WTC11 (cell line): Measurements from ENCODE around the gene DUOX2. TPM values are rescaled to one million over a fixed set of nuclear protein-coding genes. Genes with fewer than 3 reads are reported as not detected.
"Not testable (repeated sequence)": the region's sequence is repeated elsewhere in the genome, so short reads cannot be mapped to it uniquely, and the experiment has no call there.

Experiments used
- ATAC-seq: fragments of 200-7000 bp; cut with Tn5 transposase; 2 replicates; pipeline ENCODE4 v1.10.0; 2021; ENCODE audit warnings: mild to moderate bottlenecking, moderate library complexity
- CTCF ChIA-PET: fragments of 300-600 bp; sonication (Branson Sonifier 250); formaldehyde crosslinking; loops from one replicate; lab custom pipeline; 2021; ENCODE audit warnings: antibody characterized with exemption; lab: Charles Lee
- POLR2A ChIA-PET: fragments of 350-600 bp; sonication (Branson Sonifier 250); formaldehyde crosslinking; loops from one replicate; lab custom pipeline; 2021; ENCODE audit warnings: antibody characterized with exemption; lab: Charles Lee
- DNase-seq: peaks from one replicate; pipeline ENCODE4 v3.0.0; 2021; ENCODE audit warnings: low spot score
- H3K27ac Mint-ChIP-seq: 2 replicates; pipeline ENCODE4 v1.8.0; 2021; ENCODE audit warnings: mixed read lengths
- H3K27me3 Mint-ChIP-seq: 2 replicates; pipeline ENCODE4 v1.8.0; 2021; ENCODE audit warnings: low read depth, mild to moderate bottlenecking, moderate library complexity, mixed read lengths
- H3K36me3 Mint-ChIP-seq: 2 replicates; pipeline ENCODE4 v1.8.0; 2021; ENCODE audit warnings: mixed read lengths
- H3K4me1 Mint-ChIP-seq: 2 replicates; pipeline ENCODE4 v1.8.0; 2022; ENCODE audit warnings: mixed read lengths
- H3K4me3 Mint-ChIP-seq: 2 replicates; pipeline ENCODE4 v1.8.0; 2021; ENCODE audit warnings: mild to moderate bottlenecking, moderate library complexity, mixed read lengths
- H3K9me3 Mint-ChIP-seq: 2 replicates; pipeline ENCODE4 v1.8.0; 2021; ENCODE audit warnings: mixed read lengths
- E2F1 ChIP-seq: sonication (generic); formaldehyde crosslinking; IDR thresholded peaks from 2 replicates; pipeline ENCODE4 v1.8.0; 2022; ENCODE audit warnings: mild to moderate bottlenecking, missing genetic modification reagents
- FOXP4 ChIP-seq: sonication (generic); formaldehyde crosslinking; IDR thresholded peaks from 2 replicates; pipeline ENCODE4 v1.8.0; 2022; ENCODE audit warnings: mild to moderate bottlenecking, missing genetic modification reagents
- GTF2I ChIP-seq: fragments of 250-450 bp; sonication (Bioruptor Pico); conservative IDR thresholded peaks from 2 replicates; pipeline ENCODE4 v1.4.0; 2021; ENCODE audit warnings: mild to moderate bottlenecking
- NFATC4 ChIP-seq: fragments of 250-450 bp; sonication (Bioruptor Pico); IDR thresholded peaks from 2 replicates; pipeline ENCODE4 v1.9.0; 2021; ENCODE audit warnings: mild to moderate bottlenecking
- NFE2L1 ChIP-seq: sonication (generic); formaldehyde crosslinking; IDR thresholded peaks from 2 replicates; pipeline ENCODE4 v1.8.1; 2023; ENCODE audit warnings: missing genetic modification reagents
- NR3C1 ChIP-seq: sonication (generic); formaldehyde crosslinking; conservative IDR thresholded peaks from 2 replicates; pipeline ENCODE4 v1.8.1; 2023; ENCODE audit warnings: low read depth, mild to moderate bottlenecking, missing genetic modification reagents
- OVOL2 ChIP-seq: fragments of 250-450 bp; sonication (Bioruptor Pico); IDR thresholded peaks from 2 replicates; pipeline ENCODE4 v1.9.0; 2021; ENCODE audit warnings: mild to moderate bottlenecking, borderline replicate concordance
- RORB ChIP-seq: fragments of 250-450 bp; sonication (Bioruptor Pico); IDR thresholded peaks from 2 replicates; pipeline ENCODE4 v1.9.0; 2021; ENCODE audit warnings: mild to moderate bottlenecking
- SMAD4 ChIP-seq: sonication (generic); formaldehyde crosslinking; IDR thresholded peaks from 2 replicates; pipeline ENCODE4 v1.8.0; 2022; ENCODE audit warnings: mild to moderate bottlenecking, missing genetic modification reagents
- ZNF219 ChIP-seq: sonication (generic); formaldehyde crosslinking; IDR thresholded peaks from 2 replicates; pipeline ENCODE4 v1.8.0; 2023; ENCODE audit warnings: missing genetic modification reagents, mild to moderate bottlenecking, borderline replicate concordance
- ZNF232 ChIP-seq: sonication (generic); formaldehyde crosslinking; IDR thresholded peaks from 2 replicates; pipeline ENCODE4 v1.8.0; 2022; ENCODE audit warnings: mild to moderate bottlenecking, missing genetic modification reagents
- ZNF263 ChIP-seq: sonication (generic); formaldehyde crosslinking; IDR thresholded peaks from 2 replicates; pipeline ENCODE4 v1.8.1; 2022; ENCODE audit warnings: low read depth, mild to moderate bottlenecking, moderate library complexity, missing genetic modification reagents
- ZSCAN18 ChIP-seq: fragments of 250-450 bp; sonication (Bioruptor Pico); IDR thresholded peaks from 2 replicates; pipeline ENCODE4 v2.1.2; 2022; ENCODE audit warnings: mild to moderate bottlenecking, moderate library complexity
- total RNA-seq: library from RNA; stranded (reverse); gene quantifications from 3 replicates; pipeline ENCODE4 v1.2.3, GENCODE V29; 2021
- TF ChIP-seq, protein P1 (sequence below): sonication (generic); formaldehyde crosslinking; IDR thresholded peaks from 2 replicates; pipeline ENCODE4 v1.8.0; 2023; ENCODE audit warnings: missing genetic modification reagents, mild to moderate bottlenecking, borderline replicate concordance
- TF ChIP-seq, protein P2 (sequence below): fragments of 250-450 bp; sonication (Bioruptor Pico); conservative IDR thresholded peaks from 2 replicates; pipeline ENCODE4 v1.9.0; 2021; ENCODE audit warnings: mild to moderate bottlenecking
- TF ChIP-seq, protein P3 (sequence below): sonication (generic); formaldehyde crosslinking; IDR thresholded peaks from 2 replicates; pipeline ENCODE4 v1.8.0; 2022; ENCODE audit warnings: missing genetic modification reagents
- TF ChIP-seq, protein P4 (sequence below): sonication (generic); formaldehyde crosslinking; IDR thresholded peaks from 2 replicates; pipeline ENCODE4 v1.8.1; 2023; ENCODE audit warnings: mild to moderate bottlenecking, missing genetic modification reagents, moderate library complexity

DUOX2 gene
- total RNA-seq, 1 experiment from 2014 or later, result 0.13 TPM

DNA sequence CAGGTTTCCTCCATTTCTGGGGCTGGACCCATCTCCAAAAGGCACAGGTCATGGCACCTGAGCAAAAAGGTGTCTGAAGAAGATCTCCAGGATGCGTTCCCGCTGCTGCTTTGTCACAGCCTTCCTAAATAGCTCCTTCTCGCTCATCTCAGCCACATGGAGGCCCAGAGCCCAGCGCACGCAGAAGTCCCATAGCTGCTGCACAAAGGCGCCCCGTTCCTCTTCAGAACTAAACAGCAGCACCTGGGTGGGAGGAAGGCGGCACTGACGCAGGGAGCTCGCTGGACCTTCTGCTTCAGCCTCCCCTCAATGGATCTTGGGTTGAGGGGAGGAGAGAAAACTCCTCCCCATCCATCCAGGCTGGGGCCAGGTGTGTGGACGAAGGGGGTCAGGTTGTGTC is 8.4 kb downstream of the DUOX2 start (continued):
- TF ChIP-seq, protein P1, sequence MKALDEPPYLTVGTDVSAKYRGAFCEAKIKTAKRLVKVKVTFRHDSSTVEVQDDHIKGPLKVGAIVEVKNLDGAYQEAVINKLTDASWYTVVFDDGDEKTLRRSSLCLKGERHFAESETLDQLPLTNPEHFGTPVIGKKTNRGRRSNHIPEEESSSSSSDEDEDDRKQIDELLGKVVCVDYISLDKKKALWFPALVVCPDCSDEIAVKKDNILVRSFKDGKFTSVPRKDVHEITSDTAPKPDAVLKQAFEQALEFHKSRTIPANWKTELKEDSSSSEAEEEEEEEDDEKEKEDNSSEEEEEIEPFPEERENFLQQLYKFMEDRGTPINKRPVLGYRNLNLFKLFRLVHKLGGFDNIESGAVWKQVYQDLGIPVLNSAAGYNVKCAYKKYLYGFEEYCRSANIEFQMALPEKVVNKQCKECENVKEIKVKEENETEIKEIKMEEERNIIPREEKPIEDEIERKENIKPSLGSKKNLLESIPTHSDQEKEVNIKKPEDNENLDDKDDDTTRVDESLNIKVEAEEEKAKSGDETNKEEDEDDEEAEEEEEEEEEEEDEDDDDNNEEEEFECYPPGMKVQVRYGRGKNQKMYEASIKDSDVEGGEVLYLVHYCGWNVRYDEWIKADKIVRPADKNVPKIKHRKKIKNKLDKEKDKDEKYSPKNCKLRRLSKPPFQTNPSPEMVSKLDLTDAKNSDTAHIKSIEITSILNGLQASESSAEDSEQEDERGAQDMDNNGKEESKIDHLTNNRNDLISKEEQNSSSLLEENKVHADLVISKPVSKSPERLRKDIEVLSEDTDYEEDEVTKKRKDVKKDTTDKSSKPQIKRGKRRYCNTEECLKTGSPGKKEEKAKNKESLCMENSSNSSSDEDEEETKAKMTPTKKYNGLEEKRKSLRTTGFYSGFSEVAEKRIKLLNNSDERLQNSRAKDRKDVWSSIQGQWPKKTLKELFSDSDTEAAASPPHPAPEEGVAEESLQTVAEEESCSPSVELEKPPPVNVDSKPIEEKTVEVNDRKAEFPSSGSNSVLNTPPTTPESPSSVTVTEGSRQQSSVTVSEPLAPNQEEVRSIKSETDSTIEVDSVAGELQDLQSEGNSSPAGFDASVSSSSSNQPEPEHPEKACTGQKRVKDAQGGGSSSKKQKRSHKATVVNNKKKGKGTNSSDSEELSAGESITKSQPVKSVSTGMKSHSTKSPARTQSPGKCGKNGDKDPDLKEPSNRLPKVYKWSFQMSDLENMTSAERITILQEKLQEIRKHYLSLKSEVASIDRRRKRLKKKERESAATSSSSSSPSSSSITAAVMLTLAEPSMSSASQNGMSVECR (CRISPR knock-in tag), result no peak
- TF ChIP-seq RORB (CRISPR knock-in tag) (no peak), NR3C1 (CRISPR knock-in tag) (no peak), GTF2I (CRISPR knock-in tag) (no peak), ZNF219 (no peak), NFATC4 (CRISPR knock-in tag) (no peak), NFE2L1 (CRISPR knock-in tag) (no peak), ZNF232 (no peak)

DNA sequence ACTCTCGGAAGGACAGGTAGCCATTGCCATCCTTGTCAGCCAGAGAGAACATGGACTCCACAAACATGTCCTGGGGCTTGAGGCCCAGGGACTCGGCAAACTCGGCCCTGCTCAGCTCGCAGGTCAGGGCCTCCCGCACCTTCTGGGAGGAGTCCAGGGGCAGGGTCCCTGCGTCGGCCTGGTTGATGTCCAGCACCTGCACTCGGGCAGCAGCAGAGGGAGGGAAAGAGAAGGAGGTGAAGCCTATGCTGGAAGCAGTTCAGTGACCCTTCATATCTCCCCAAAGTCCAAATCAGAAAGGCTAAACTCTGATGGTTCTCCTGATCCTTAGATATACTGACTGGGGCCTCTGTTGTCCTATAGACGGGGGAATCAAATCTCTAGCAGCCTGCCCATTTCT is 9.8 kb downstream of the DUOX2 start:
- H3K36me3 Mint-ChIP-seq, POLR2A ChIA-PET, DNase-seq, H3K27ac Mint-ChIP-seq, H3K9me3 Mint-ChIP-seq, ATAC-seq, H3K4me3 Mint-ChIP-seq: not testable (repeated sequence)
- Mint-ChIP-seq H3K4me1 (peaks cover 24% of the 10 kb centered on the region), H3K27me3 (peaks cover 22% of the 10 kb centered on the region)
- CTCF ChIA-PET, result interaction anchor here (2.8 to 3.9 kb wide), 2 partner anchors 14 kb away, joined by 23 to 28 read pairs; no protein-coding TSS in a partner anchor

- Mint-ChIP-seq H3K4me3 (no peak overlapping the region), H3K9me3 (no peaks in the 10 kb centered on the region), H3K36me3 (no peaks in the 10 kb centered on the region), H3K27me3 (peaks cover 12% of the 10 kb centered on the region), H3K27ac (no peak overlapping the region), H3K4me1 (peaks cover 24% of the 10 kb centered on the region)
- ATAC-seq, result no peak
- DNase-seq, result no peak
- POLR2A ChIA-PET, result no interaction called here
- CTCF ChIA-PET, result interaction anchor here (3.9 kb wide), 1 partner anchor 16 kb away, joined by 23 read pairs; no protein-coding TSS in a partner anchor
- TF ChIP-seq ZNF263 (no peak), ZSCAN18 (CRISPR knock-in tag) (no peak), GTF2I (CRISPR knock-in tag) (no peak), NR3C1 (CRISPR knock-in tag) (no peak), NFE2L1 (CRISPR knock-in tag) (no peak), E2F1 (CRISPR knock-in tag) (no peak), SMAD4 (CRISPR knock-in tag) (no peak), FOXP4 (no peak), OVOL2 (no peak)
- TF ChIP-seq, protein P2, sequence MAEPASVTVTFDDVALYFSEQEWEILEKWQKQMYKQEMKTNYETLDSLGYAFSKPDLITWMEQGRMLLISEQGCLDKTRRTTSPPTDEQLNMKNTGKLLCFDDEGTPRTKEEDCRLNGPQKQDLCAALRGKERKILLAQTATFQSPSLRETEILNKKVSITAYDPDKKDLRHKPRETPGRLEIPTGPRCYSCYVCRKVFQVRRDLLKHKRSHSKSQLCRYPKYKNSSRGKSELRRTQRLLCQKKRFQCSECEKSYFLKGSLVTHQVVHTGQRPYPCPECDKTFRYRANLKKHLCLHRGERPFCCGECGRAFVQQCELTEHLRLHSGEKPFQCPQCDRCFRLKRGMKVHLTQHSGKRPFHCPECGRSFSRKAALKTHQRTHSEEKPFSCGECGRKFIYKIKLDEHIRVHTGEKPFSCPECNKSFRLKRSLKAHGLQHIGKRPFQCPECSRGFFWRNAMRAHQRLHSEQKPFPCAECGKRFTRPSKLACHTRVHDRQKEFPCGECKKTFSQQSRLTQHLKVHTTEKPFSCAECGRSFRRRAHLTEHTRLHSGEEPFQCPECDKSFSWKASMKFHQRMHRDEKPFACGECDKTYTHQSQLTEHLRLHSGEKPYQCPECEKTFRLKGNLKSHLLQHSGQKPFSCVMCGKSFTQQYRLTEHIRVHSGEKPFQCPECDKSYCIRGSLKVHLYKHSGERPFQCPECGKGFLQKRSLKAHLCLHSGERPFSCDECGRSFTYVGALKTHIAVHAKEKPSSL (CRISPR knock-in tag), result no peak
- TF ChIP-seq, protein P3, sequence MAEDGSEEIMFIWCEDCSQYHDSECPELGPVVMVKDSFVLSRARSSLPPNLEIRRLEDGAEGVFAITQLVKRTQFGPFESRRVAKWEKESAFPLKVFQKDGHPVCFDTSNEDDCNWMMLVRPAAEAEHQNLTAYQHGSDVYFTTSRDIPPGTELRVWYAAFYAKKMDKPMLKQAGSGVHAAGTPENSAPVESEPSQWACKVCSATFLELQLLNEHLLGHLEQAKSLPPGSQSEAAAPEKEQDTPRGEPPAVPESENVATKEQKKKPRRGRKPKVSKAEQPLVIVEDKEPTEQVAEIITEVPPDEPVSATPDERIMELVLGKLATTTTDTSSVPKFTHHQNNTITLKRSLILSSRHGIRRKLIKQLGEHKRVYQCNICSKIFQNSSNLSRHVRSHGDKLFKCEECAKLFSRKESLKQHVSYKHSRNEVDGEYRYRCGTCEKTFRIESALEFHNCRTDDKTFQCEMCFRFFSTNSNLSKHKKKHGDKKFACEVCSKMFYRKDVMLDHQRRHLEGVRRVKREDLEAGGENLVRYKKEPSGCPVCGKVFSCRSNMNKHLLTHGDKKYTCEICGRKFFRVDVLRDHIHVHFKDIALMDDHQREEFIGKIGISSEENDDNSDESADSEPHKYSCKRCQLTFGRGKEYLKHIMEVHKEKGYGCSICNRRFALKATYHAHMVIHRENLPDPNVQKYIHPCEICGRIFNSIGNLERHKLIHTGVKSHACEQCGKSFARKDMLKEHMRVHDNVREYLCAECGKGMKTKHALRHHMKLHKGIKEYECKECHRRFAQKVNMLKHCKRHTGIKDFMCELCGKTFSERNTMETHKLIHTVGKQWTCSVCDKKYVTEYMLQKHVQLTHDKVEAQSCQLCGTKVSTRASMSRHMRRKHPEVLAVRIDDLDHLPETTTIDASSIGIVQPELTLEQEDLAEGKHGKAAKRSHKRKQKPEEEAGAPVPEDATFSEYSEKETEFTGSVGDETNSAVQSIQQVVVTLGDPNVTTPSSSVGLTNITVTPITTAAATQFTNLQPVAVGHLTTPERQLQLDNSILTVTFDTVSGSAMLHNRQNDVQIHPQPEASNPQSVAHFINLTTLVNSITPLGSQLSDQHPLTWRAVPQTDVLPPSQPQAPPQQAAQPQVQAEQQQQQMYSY (CRISPR knock-in tag), result no peak
- TF ChIP-seq, protein P4, sequence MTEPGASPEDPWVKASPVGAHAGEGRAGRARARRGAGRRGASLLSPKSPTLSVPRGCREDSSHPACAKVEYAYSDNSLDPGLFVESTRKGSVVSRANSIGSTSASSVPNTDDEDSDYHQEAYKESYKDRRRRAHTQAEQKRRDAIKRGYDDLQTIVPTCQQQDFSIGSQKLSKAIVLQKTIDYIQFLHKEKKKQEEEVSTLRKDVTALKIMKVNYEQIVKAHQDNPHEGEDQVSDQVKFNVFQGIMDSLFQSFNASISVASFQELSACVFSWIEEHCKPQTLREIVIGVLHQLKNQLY (CRISPR knock-in tag), result no peak
Observed at GRCh38 chr15:45102226-45102625, 11.7 kb downstream of the DUOX2 start.
